AG04450 (cell line): ENCODE results near the gene CCNG1. TPM values are rescaled to one million over a fixed set of nuclear protein-coding genes. Genes with fewer than 3 reads are reported as not detected.

Experiments used
- CTCF ChIA-PET: fragments of 300-600, 350-600 bp; formaldehyde crosslinking; extraction: SDS; loops from one replicate; lab custom pipeline; 2022; ENCODE audit warnings: antibody characterized with exemption, inconsistent platforms; lab: Charles Lee
- POLR2A ChIA-PET: fragments of 350-600 bp; formaldehyde crosslinking; extraction: SDS; loops from one replicate; lab custom pipeline; 2021; ENCODE audit warnings: antibody characterized with exemption, inconsistent platforms; lab: Yijun Ruan, JAX
- DNase-seq: peaks from one replicate; pipeline ENCODE4 v3.0.0-alpha.2; 2011; ENCODE audit warnings: low read depth, low spot score
- H3K27ac ChIP-seq: one replicate; pipeline ENCODE4 v1.5.1; 2012; ENCODE audit warnings: low read depth, low read length, control low read depth
- H3K27me3 ChIP-seq: one replicate; pipeline ENCODE4 v1.6.0; 2012; ENCODE audit warnings: low read length; ENCODE audit not compliant: control insufficient read depth, insufficient read depth
- H3K4me3 ChIP-seq: 2 replicates; pipeline ENCODE4 v1.5.1; 2011; ENCODE audit warnings: mild to moderate bottlenecking, low read depth, low read length, control low read depth
- H3K9me3 ChIP-seq: 2 replicates; pipeline ENCODE4 v1.5.1; 2012; ENCODE audit warnings: low read length; ENCODE audit not compliant: control insufficient read depth, insufficient read depth
- CTCF ChIP-seq: IDR thresholded peaks from 2 replicates; pipeline ENCODE4 v1.5.1; 2011; ENCODE audit warnings: low read depth, low read length, control low read depth, inconsistent platforms
- polyA plus RNA-seq: library from polyadenylated mRNA; depleted of rRNA; stranded (reverse); fragments of >200 nt; gene quantifications from 2 replicates; pipeline ENCODE4 v1.2.3, GENCODE V29; 2011

CCNG1 gene
- polyA plus RNA-seq, 1 experiment: 325 TPM

GRCh38 chr5:163473635-163474243 is 36.3 kb downstream of the CCNG1 start:
- H3K4me3 ChIP-seq: no peak overlapping the region
- no peak for DNase-seq
- no peaks in the 10 kb centered on the region for H3K9me3 ChIP-seq
- ChIA-PET POLR2A (interaction anchor here (1.1 kb wide), 1 partner anchor 13 kb away, joined by 4 read pairs; the partner anchor contains the start of genes HMMR and NUDCD2), CTCF (interaction anchor here (0.6 to 3.9 kb wide), 7 partner anchors 8 to 35 kb away, joined by 3 to 27 read pairs (median 5); partner anchors contain the start of genes HMMR, MAT2B and NUDCD2)
- no peaks in the 10 kb centered on the region for H3K27me3 ChIP-seq
- TF ChIP-seq CTCF: peak; percentile 43
- no peak overlapping the region for H3K27ac ChIP-seq

- Histone ChIP-seq H3K27me3 (no peaks in the 10 kb centered on the region), H3K4me3 (no peak overlapping the region), H3K27ac (no peak overlapping the region), H3K9me3 (no peaks in the 10 kb centered on the region)
- ChIA-PET CTCF (interaction anchor here (0.7 to 3.9 kb wide), 5 partner anchors 9 to 1068 kb away, joined by 3 to 27 read pairs (median 3); partner anchors contain the start of gene MAT2B), POLR2A (no interaction called here)
- no peak for TF ChIP-seq CTCF
- DNase-seq: no peak
Measured at GRCh38 chr5:163475411-163475810, 38.0 kb downstream of the CCNG1 start.

GRCh38 chr5:163478126-163478981 is 41.0 kb downstream of the CCNG1 start:
- Histone ChIP-seq H3K27ac (no peak overlapping the region), H3K27me3 (no peaks in the 10 kb centered on the region), H3K9me3 (no peaks in the 10 kb centered on the region), H3K4me3 (no peak overlapping the region)
- ChIA-PET POLR2A (no interaction called here), CTCF (interaction anchor here (1.1 kb wide), 2 partner anchors 11 to 27 kb away, joined by 3 to 4 read pairs; partner anchors contain the start of gene MAT2B)
- DNase-seq: no peak
- no peak for TF ChIP-seq CTCF

GRCh38 chr5:163478982-163479271 is 41.5 kb downstream of the CCNG1 start:
- Histone ChIP-seq H3K27me3 (no peaks in the 10 kb centered on the region), H3K4me3 (no peak overlapping the region), H3K27ac (no peak overlapping the region), H3K9me3 (no peaks in the 10 kb centered on the region)
- POLR2A ChIA-PET: no interaction called here
- no peak for DNase-seq
- TF ChIP-seq CTCF: no peak
- CTCF ChIA-PET: interaction anchor here (1.1 kb wide), 2 partner anchors 10 to 26 kb away, joined by 3 to 4 read pairs; partner anchors contain the start of gene MAT2B
